Measurements from ENCODE around the gene NFIB. TPM values are rescaled to one million over a fixed set of nuclear protein-coding genes. Genes with fewer than 3 reads are reported as not detected.

Gene NFIB
- total and polyA plus RNA-seq, 2 of the 13 experiments (the other 11 are each of a cell fraction or from before 2014, with no cell fraction given): 0.98 to 4.6 TPM

- TF ChIP-seq RERE (CRISPR knock-in tag; IDR thresholded peaks at IDR 0.05; ENCODE audit: low read depth) (no peak), HNRNPL (IDR thresholded peaks at IDR 0.05; ENCODE audit: low read depth, low read length) (no peak), MEF2D (CRISPR knock-in tag; IDR thresholded peaks at IDR 0.05) (no peak), ZNF407 (CRISPR knock-in tag; IDR thresholded peaks at IDR 0.05; ENCODE audit: not compliant biosample characterization) (no peak), ZNF235 (CRISPR knock-in tag; IDR thresholded peaks at IDR 0.05; ENCODE audit: borderline replicate concordance) (no peak), ZNF557 (CRISPR knock-in tag; IDR thresholded peaks at IDR 0.05) (no peak)
Measured at GRCh38 chr9:14054096-14054495, 259.8 kb downstream of the NFIB start (continued).

Data from HepG2 (cell line).